A673 (cell line): Measurements from ENCODE around the gene HRH1.

Source experiments
- CTCF ChIP-seq: fragments of 300-800, 200-600 bp; sonication (generic); conservative IDR thresholded peaks from 2 replicates; pipeline ENCODE4 v1.5.1; 2017; ENCODE audit warnings: low read depth, mild to moderate bottlenecking, antibody characterized with exemption, low read length, moderate library complexity, mixed read lengths
- EZH2 ChIP-seq: fragments of 200-600 bp; sonication (generic); IDR thresholded peaks from 2 replicates; pipeline ENCODE4 v1.6.1; 2017; ENCODE audit warnings: borderline replicate concordance, low read depth, mild to moderate bottlenecking, mixed read lengths, antibody characterized with exemption, low read length; ENCODE audit not compliant: poor library complexity, severe bottlenecking

GRCh38 chr3:11185564-11186317, 31.4 kb downstream of the HRH1 start:
- TF ChIP-seq CTCF = no peak
- no peak for TF ChIP-seq EZH2
